GM18499 (cell line): ENCODE measurements around the gene NDUFV1.
"Not testable (repeated sequence)": the region's sequence is repeated elsewhere in the genome, so short reads cannot be mapped to it uniquely, and the experiment has no call there.

ENCODE experiments used
- ATAC-seq: cut with Tn5 transposase; IDR thresholded peaks from one replicate; pipeline ENCODE4 v1.9.1; 2021; ENCODE audit warnings: moderate number of reproducible peaks; ENCODE audit not compliant: insufficient read depth, unreplicated experiment

NDUFV1 gene

DNA sequence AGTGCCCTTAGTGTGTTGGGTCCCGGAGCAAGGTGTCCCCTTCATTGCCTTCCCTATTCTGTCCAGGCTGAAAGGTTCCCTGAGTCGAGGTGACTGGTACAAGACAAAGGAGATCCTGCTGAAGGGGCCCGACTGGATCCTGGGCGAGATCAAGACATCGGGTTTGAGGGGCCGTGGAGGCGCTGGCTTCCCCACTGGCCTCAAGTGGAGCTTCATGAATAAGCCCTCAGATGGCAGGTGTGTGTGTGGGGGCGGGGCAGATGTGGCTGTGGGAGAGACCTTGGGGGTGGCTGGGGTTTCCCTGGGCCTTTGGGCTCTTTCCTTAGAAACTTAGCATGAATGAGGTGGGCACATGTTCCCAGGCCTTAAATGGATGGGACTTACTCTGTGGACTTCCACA is 1.8 kb downstream of the NDUFV1 start:
- ATAC-seq, result no peak

- no peak for ATAC-seq
These were observed 2.6 kb downstream of the NDUFV1 start for GRCh38 chr11:67609316-67609715.

- no peak for ATAC-seq
These were observed 3.6 kb downstream of the NDUFV1 start for GRCh38 chr11:67610302-67610868.

- no peak for ATAC-seq
These were observed 4.4 kb downstream of the NDUFV1 start for GRCh38 chr11:67611165-67611564.

DNA sequence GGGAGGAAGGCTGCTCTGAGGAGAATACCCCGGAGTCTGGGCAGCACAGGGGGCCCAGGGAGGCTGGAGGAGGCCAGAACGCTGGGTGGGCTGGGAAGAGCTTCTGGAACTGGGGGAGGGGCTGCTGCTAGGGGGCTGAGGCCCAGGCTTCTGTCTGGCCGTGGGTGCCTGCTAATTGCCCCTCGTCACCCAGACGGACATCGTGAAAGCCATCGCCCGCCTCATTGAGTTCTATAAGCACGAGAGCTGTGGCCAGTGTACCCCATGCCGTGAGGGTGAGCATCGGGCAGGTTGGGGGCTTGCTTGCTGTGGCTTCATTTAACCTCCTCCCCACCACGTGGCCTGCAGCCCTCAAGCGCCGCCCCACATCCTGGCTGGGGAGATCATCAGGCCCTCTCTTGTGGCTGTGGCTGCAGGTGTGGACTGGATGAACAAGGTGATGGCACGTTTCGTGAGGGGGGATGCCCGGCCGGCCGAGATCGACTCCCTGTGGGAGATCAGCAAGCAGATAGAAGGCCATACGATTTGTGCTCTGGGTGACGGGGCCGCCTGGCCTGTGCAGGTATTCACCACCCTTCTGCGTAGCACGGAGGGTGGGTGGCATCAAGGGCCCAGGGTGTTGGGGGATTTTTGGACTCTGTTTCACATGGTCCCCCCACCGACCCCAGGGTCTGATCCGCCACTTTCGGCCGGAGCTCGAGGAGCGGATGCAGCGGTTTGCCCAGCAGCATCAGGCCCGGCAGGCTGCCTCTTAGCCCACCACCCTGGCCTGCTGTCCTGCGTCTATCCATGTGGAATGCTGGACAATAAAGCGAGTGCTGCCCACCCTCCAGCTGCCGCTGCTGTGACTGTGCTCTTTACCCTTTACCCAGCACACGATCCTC is 5.2 kb downstream of the NDUFV1 start:
- ATAC-seq, result no peak

GRCh38 chr11:67612751-67613150 is 6.0 kb downstream of the NDUFV1 start:
- ATAC-seq, result no peak

DNA sequence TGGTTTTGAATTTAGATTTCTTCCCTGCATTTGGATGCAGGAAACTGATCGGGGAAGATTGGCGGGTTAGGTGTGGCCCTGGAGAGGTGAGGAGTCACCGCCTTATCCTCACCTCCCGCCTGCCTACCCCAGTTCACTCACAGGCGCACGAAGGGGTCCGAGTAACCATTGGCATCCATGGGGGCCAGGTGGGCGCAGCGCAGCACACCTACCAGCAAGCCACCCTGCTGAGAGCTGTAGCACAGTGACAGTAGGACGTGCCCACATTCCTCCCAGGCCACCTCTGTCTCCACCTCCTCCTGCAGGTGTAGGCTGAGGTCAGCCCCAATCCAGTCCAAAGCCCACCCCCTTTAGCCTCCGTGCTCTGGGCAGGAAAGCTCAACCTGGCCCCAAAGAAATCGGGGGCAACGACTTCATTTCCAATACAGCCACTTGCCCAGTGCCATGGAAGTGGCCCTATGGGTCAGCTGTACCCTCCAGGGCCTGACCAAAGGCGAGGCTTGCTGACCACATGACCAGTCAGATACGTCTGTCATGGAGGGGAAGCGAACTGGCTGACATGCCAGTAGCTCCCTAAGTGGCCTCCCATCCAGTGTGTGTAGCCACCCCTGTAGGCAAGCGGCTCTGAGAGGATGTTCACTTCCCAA is 6.7 kb downstream of the NDUFV1 start:
- no peak for ATAC-seq

DNA sequence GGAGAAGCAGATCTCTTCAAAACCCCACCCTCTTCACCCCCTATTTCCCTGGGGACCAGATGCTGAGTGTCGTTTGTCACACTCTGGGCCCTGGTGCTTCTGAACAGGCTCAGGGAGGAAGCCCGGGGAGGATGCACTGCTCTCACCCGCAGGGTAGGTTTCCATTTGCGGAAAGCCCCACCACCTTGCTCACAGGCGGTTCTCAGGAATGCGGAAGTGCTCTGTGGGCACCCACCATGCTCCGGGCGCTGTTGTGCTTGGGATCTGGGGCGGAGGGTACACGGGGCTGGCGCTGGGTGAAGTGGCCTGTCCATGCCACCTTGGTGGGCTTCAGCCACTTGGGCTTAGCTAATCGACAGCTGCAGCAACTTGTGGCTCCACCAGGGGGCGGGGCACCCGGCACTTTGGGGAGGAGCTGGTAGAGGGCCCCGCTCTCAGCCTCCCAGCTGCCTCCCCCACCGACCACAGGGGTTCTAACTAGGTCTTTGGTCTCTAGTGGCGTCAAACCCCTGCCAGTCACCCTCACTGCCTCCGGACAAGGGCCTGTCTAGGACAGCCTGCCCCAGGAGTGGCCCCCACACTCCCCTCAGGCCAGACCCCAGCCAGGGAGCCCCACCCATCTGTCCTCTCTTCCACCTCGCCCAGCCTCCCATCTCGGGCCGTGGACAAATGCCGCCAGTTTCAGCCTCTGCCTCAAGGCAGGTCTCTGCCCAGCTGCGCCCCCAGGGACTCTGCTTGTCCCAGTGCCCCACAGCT is 7.4 kb downstream of the NDUFV1 start:
- peak; percentile 61 for ATAC-seq

GRCh38 chr11:67614730-67615714 is 8.3 kb downstream of the NDUFV1 start:
- no peak for ATAC-seq

DNA sequence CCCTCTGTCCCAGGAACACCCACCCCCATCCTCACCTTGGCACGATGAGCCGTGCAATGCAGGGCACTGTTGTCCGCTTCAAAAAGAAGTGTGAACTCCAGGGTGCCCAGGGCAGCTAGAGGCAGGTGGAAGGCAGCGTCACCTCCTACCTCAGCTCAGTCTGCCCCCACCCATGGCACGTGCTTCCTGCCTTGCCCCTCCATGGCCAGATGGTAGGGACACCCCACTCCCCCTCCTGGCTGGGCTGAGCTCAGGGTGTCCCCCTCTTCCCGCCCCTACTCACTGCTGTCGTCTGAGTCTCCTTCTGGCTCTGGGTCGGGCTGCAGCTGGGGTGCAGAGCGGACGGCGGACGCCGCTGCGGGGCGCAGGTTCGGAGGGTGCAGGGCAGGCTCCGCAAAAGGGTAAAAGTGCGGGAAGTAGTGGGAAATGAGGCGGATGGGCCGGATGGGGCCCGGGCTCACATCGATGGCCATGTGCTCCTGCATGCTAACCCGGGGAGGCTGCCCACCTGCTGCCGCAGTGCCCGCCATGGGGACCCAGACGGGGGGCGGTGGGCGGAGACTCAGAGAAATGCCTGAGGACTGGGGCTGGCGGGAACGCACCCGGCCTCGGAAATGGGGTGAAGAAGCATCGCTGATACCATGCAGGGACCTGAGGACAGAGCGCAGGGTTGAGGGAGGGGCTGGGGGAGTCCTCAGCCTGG is 9.1 kb downstream of the NDUFV1 start:
- no peak for ATAC-seq

- no peak for ATAC-seq
These were observed 9.9 kb downstream of the NDUFV1 start for GRCh38 chr11:67616431-67617242.

- ATAC-seq, result no peak
These were observed 10.7 kb downstream of the NDUFV1 start for GRCh38 chr11:67617243-67617953.

DNA sequence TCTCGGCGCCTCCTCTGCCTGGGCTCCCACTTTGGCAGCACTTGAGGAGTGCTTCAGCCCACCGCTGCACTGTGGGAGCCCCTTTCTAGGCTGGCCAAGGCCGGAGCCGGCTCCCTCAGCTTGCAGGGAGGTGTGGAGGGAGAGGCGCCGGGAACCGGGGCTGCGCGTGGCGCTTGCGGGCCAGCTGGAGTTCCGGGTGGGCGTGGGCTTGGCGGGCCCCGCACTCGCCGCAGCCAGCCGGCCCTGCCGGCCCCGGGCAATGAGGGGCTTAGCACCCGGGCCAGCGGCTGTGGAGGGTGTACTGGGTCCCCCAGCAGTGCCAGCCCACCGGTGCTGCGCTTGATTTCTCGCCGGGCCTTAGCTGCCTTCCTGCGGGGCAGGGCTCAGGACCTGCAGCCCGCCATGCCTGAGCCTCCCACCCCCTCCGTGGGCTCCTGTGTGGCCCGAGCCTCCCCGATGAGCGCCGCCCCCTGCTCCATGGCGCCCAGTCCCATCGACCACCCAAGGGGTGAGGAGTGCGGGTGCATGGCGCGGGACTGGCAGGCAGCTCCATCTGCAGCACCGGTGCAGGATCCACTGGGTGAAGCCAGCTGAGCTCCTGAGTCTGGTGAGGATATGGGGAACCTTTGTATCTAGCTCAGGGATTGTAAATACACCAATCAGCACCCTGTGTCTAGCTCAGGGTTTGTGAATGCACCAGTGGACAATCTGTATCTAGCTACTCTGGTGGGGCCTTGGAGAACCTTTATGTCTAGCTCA is 12.3 kb downstream of the NDUFV1 start:
- not testable (repeated sequence) for ATAC-seq

DNA sequence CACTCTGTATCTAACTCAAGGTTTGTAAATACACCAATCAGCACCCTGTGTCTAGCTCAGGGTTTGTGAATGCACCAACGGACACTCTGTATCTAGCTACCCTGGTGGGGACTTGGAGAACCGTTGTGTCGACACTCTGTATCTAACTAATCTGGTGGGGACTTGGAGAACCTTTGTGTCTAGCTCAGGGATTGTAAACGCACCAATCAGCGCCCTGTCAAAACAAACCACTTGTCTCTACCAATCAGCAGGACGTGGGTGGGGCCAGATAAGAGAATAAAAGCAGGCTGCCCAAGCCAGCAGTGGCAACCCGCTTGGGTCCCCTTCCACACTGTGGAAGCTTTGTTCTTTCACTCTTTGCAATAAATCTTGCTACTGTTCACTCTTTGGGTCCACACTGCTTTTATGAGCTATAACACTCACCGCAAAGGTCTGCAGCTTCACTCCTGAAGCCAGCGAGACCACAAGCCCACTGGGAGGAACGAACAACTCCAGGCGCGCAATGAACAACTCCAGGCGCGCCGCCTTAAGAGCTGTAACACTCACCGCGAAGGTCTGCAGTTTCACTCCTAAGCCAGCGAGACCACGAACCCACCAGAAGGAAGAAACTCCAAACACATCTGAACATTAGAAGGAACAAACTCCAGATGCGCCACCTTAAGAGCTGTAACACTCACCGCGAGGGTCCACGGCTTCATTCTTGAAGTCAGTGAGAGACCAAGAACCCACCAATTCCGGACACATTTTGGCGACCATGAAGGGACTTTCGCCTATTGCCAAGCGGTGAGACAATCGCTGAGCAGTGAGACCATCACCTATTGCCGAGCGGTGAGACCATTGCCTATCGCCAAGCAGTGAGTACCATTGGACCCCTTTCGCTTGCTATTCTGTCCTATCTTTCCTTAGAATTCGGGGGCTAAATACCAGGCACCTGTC is 13.2 kb downstream of the NDUFV1 start:
- ATAC-seq, result not testable (repeated sequence)

GRCh38 chr11:67620621-67621020 is 13.9 kb downstream of the NDUFV1 start:
- not testable (repeated sequence) for ATAC-seq

GRCh38 chr11:67621928-67622327 is 15.2 kb downstream of the NDUFV1 start:
- ATAC-seq, result not testable (repeated sequence)
